Liver (tissue), 9 donors: ENCODE results near the gene PELI3. TPM values are rescaled to one million over a fixed set of nuclear protein-coding genes. Genes with fewer than 3 reads are reported as not detected.

ENCODE experiments used
- DNase-seq: peaks from one replicate; pipeline ENCODE4 v3.0.0-alpha.2; 2017; ENCODE audit warnings: low spot score
- H3K27ac ChIP-seq, 2 donors: one replicate each; pipeline ENCODE4 v1.7.0; 2013; ENCODE audit warnings: inconsistent platforms in 2 of 2, low read length in 2 of 2, control low read depth in 1 of 2, low read depth in 1 of 2, mild to moderate bottlenecking in 1 of 2
- H3K27me3 ChIP-seq, 4 donors: one replicate each; pipeline versions ENCODE4 v1.6.1 to v1.7.0; 2013; ENCODE audit warnings: low read length in 3 of 4, inconsistent platforms in 1 of 4, mild to moderate bottlenecking in 1 of 4, moderate library complexity in 1 of 4; ENCODE audit not compliant: control insufficient read depth in 4 of 4, insufficient read depth in 4 of 4
- H3K36me3 ChIP-seq, 4 donors: one replicate each; pipeline versions ENCODE4 v1.6.1 to v1.7.0; 2013; ENCODE audit warnings: low read length in 3 of 4, mild to moderate bottlenecking in 3 of 4, low read depth in 1 of 4, moderate library complexity in 1 of 4; ENCODE audit not compliant: control insufficient read depth in 4 of 4, insufficient read depth in 3 of 4
- H3K4me1 ChIP-seq, 4 donors: one replicate each; pipeline versions ENCODE4 v1.6.1 to v1.7.0; 2013; ENCODE audit warnings: low read length in 3 of 4, mild to moderate bottlenecking in 3 of 4, moderate library complexity in 1 of 4; ENCODE audit not compliant: control insufficient read depth in 4 of 4, insufficient read depth in 4 of 4
- H3K4me3 ChIP-seq, 3 donors: one replicate each; pipeline versions ENCODE4 v1.6.1 to v1.7.0; 2013; ENCODE audit warnings: low read length in 3 of 3, control low read depth in 1 of 3, low read depth in 1 of 3, mild to moderate bottlenecking in 1 of 3
- H3K9ac ChIP-seq, 2 donors: one replicate each; pipeline ENCODE4 v1.7.0; 2013; ENCODE audit warnings: low read length in 2 of 2, mild to moderate bottlenecking in 2 of 2, moderate library complexity in 2 of 2, control low read depth in 1 of 2, low read depth in 1 of 2
- H3K9me3 ChIP-seq, 4 donors: one replicate each; pipeline versions ENCODE4 v1.6.1 to v1.7.0; 2013; ENCODE audit warnings: low read length in 3 of 4; ENCODE audit not compliant: control insufficient read depth in 4 of 4
- FOXA1 ChIP-seq: IDR thresholded peaks from 2 replicates; pipeline ENCODE4 v1.6.1; 2016; ENCODE audit warnings: antibody characterized with exemption
- FOXA2 ChIP-seq: IDR thresholded peaks from 2 replicates; pipeline ENCODE4 v1.6.1; 2016; ENCODE audit warnings: antibody characterized with exemption
- GABPA ChIP-seq, 2 donors: IDR thresholded peaks in 1 of 2; conservative IDR thresholded peaks in 1 of 2; 2 replicates each; pipeline ENCODE4 v1.6.1; 2016; ENCODE audit warnings: antibody characterized with exemption in 2 of 2, mild to moderate bottlenecking in 1 of 2, moderate library complexity in 1 of 2
- HNF4A ChIP-seq, 2 donors: conservative IDR thresholded peaks; 2 replicates each; pipeline ENCODE4 v1.6.1; 2016; ENCODE audit warnings: antibody characterized with exemption in 2 of 2, mild to moderate bottlenecking in 2 of 2
- HNF4G ChIP-seq: IDR thresholded peaks from 2 replicates; pipeline ENCODE4 v1.6.1; 2016; ENCODE audit warnings: antibody characterized with exemption
- JUND ChIP-seq, 2 donors: IDR thresholded peaks; 2 replicates each; pipeline ENCODE4 v1.6.1; 2016; ENCODE audit warnings: antibody characterized with exemption in 2 of 2
- NR2F2 ChIP-seq: IDR thresholded peaks from 2 replicates; pipeline ENCODE4 v1.6.1; 2016; ENCODE audit warnings: antibody characterized with exemption
- RAD21 ChIP-seq, 2 donors: IDR thresholded peaks; 2 replicates each; pipeline ENCODE4 v1.6.1; 2016; ENCODE audit warnings: antibody characterized with exemption in 2 of 2, mild to moderate bottlenecking in 2 of 2
- RXRA ChIP-seq, 2 donors: IDR thresholded peaks; 2 replicates each; pipeline ENCODE4 v1.6.1; 2017 to 2018; ENCODE audit warnings: antibody characterized with exemption in 2 of 2, mild to moderate bottlenecking in 1 of 2
- SP1 ChIP-seq: IDR thresholded peaks from 2 replicates; pipeline ENCODE4 v1.6.1; 2018; ENCODE audit warnings: antibody characterized with exemption, mild to moderate bottlenecking
- TAF1 ChIP-seq: conservative IDR thresholded peaks from 2 replicates; pipeline ENCODE4 v1.6.1; 2016; ENCODE audit warnings: antibody characterized with exemption, mild to moderate bottlenecking
- YY1 ChIP-seq: IDR thresholded peaks from 2 replicates; pipeline ENCODE4 v1.6.1; 2016; ENCODE audit warnings: antibody characterized with exemption, mild to moderate bottlenecking
- WGBS: extraction: QIAGEN DNeasy Blood & Tissue Kit; methylation state at CpG from one replicate; pipeline ENCODE4 v1.1.7; 2013; 5-methylcytosine and 5-hydroxymethylcytosine counted together
- polyA plus RNA-seq, 2 donors: library from polyadenylated mRNA; stranded (reverse) in 1 of 2; unstranded in 1 of 2; fragments of 200-250 nt in 1 of 2; fragments of >200 nt in 1 of 2; fragmentation: Nextera tagmentation in 1 of 2; extraction: Ambion mirVana in 1 of 2; gene quantifications; one replicate each; pipeline versions ENCODE4 v1.2.1 to v1.2.3, GENCODE V29; 2013 to 2015
- total RNA-seq, 2 donors: library from RNA; depleted of rRNA; stranded (reverse); fragments of >200 nt; gene quantifications; one replicate each; pipeline ENCODE4 v1.2.3, GENCODE V29; 2014
- TF ChIP-seq, protein P1 (sequence below): fragments of 150-350 bp; IDR thresholded peaks from 2 replicates; pipeline ENCODE4 v1.5.1; 2017; ENCODE audit warnings: improper control_type of control experiment, low read depth, low read length; ENCODE audit not compliant: missing input control
- TF ChIP-seq, protein P2 (sequence below): IDR thresholded peaks from 2 replicates; pipeline ENCODE4 v1.6.1; 2016; ENCODE audit warnings: antibody characterized with exemption, mild to moderate bottlenecking
- TF ChIP-seq, protein P3 (sequence below): IDR thresholded peaks from 2 replicates; pipeline ENCODE4 v1.6.1; 2016; ENCODE audit warnings: antibody characterized with exemption
- TF ChIP-seq, protein P4 (sequence below): IDR thresholded peaks from 2 replicates; pipeline ENCODE4 v1.6.1; 2016; ENCODE audit warnings: antibody characterized with exemption
- TF ChIP-seq, protein P5 (sequence below): IDR thresholded peaks from 2 replicates; pipeline ENCODE4 v1.6.1; 2016; ENCODE audit warnings: antibody characterized with exemption
- donor health status: healthy.
- donor health status: healthy.
- donor health status: healthy.
- donor health status: healthy.
- donor health status: healthy.

The PELI3 gene
- total and polyA plus RNA-seq, 4 donors, result 1.7 to 5.4 (median 2.1) TPM

DNA sequence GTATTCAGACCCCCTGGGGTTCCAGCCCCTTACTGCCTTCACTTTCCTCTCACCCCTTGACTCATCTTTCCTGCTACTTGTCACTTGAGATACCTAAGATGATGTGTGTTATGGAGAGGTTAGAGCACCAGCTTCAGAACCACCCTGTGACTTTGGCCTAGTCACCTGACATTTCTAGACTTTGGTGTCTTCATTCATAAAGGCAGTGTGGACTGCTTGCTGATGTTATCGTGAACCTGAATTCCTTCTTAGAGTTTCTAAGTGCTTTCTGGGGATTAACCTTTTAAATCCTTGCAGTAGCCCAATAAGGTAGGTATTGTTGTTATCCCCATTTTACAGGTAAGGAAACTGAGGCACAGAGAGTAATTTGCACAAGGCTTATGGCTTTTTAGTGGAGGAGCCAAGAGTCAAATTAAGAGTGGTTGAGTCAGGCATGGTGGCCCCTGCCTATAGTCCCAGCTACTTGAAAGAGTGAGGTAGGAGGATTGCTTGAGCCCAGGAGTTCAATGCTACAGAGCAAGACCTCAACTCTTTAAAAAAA is 38.6 kb downstream of the PELI3 start:
- H3K4me1 ChIP-seq, result peaks cover 0 to 4% (median 3%) of the 10 kb centered on the region in 4 donors
- peaks cover 5 to 10% (median 6%) of the 10 kb centered on the region in 4 donors for H3K36me3 ChIP-seq
- H3K9me3 ChIP-seq, result no peaks in the 10 kb centered on the region
- no peak overlapping the region for H3K27ac ChIP-seq
- TF ChIP-seq NR2F2 (no peak), GABPA (IDR thresholded peaks at IDR 0.05 in 1 of 2, conservative IDR thresholded peaks at IDR 0.05 in 1 of 2) (no peak), FOXA2 (no peak), JUND (IDR thresholded peaks at IDR 0.05) (no peak), HNF4A (conservative IDR thresholded peaks at IDR 0.05) (no peak), RAD21 (IDR thresholded peaks at IDR 0.05) (no peak), SP1 (no peak), YY1 (no peak), RXRA (IDR thresholded peaks at IDR 0.05) (no peak)
- TF ChIP-seq, protein P1, sequence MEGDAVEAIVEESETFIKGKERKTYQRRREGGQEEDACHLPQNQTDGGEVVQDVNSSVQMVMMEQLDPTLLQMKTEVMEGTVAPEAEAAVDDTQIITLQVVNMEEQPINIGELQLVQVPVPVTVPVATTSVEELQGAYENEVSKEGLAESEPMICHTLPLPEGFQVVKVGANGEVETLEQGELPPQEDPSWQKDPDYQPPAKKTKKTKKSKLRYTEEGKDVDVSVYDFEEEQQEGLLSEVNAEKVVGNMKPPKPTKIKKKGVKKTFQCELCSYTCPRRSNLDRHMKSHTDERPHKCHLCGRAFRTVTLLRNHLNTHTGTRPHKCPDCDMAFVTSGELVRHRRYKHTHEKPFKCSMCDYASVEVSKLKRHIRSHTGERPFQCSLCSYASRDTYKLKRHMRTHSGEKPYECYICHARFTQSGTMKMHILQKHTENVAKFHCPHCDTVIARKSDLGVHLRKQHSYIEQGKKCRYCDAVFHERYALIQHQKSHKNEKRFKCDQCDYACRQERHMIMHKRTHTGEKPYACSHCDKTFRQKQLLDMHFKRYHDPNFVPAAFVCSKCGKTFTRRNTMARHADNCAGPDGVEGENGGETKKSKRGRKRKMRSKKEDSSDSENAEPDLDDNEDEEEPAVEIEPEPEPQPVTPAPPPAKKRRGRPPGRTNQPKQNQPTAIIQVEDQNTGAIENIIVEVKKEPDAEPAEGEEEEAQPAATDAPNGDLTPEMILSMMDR, result no peak
- TF ChIP-seq, protein P2, sequence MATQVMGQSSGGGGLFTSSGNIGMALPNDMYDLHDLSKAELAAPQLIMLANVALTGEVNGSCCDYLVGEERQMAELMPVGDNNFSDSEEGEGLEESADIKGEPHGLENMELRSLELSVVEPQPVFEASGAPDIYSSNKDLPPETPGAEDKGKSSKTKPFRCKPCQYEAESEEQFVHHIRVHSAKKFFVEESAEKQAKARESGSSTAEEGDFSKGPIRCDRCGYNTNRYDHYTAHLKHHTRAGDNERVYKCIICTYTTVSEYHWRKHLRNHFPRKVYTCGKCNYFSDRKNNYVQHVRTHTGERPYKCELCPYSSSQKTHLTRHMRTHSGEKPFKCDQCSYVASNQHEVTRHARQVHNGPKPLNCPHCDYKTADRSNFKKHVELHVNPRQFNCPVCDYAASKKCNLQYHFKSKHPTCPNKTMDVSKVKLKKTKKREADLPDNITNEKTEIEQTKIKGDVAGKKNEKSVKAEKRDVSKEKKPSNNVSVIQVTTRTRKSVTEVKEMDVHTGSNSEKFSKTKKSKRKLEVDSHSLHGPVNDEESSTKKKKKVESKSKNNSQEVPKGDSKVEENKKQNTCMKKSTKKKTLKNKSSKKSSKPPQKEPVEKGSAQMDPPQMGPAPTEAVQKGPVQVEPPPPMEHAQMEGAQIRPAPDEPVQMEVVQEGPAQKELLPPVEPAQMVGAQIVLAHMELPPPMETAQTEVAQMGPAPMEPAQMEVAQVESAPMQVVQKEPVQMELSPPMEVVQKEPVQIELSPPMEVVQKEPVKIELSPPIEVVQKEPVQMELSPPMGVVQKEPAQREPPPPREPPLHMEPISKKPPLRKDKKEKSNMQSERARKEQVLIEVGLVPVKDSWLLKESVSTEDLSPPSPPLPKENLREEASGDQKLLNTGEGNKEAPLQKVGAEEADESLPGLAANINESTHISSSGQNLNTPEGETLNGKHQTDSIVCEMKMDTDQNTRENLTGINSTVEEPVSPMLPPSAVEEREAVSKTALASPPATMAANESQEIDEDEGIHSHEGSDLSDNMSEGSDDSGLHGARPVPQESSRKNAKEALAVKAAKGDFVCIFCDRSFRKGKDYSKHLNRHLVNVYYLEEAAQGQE, result no peak
- TF ChIP-seq, protein P3, sequence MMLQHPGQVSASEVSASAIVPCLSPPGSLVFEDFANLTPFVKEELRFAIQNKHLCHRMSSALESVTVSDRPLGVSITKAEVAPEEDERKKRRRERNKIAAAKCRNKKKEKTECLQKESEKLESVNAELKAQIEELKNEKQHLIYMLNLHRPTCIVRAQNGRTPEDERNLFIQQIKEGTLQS, result no peak
- no peak for DNase-seq
- 97% methylated on average over 1 of the region's 1 CpG for WGBS
- H3K27me3 ChIP-seq, result no peaks in the 10 kb centered on the region
- no peak overlapping the region for H3K9ac ChIP-seq
- no peak overlapping the region for H3K4me3 ChIP-seq

DNA sequence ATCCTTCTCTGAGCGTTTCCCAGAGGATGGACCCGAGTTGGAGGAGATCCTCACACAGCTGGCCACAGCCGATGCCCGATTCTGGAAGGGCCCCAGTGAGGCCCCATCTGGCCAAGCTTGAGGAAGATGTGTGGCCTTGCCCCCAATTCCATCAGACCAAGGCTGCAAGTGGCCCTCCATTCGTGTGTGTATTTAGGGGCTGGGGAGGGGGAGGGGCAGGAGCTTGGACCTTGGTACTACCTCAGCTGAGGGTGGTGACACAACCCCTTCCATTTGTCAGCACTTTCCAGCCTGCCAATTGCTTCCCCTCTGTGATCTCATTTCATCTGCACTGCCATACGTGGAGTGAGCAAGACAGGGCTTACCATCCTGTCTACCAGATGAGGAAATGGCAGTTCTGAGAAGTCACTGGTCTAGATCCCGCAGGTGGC is 42.4 kb downstream of the PELI3 start:
- DNase-seq, result no peak
- WGBS, result 82% methylated on average over 7 of the region's 7 CpGs
- H3K9ac ChIP-seq, result no peak overlapping the region
- peaks cover 6 to 15% (median 10%) of the 10 kb centered on the region in 4 donors for H3K4me1 ChIP-seq
- TF ChIP-seq JUND (IDR thresholded peaks at IDR 0.05), result no peak
- TF ChIP-seq HNF4G, result no peak
- TF ChIP-seq NR2F2, result no peak
- TF ChIP-seq TAF1, result no peak
- TF ChIP-seq, protein P1, result no peak
- TF ChIP-seq FOXA2, result no peak
- TF ChIP-seq, protein P2, result no peak
- TF ChIP-seq HNF4A (conservative IDR thresholded peaks at IDR 0.05), result no peak
- TF ChIP-seq, protein P4, sequence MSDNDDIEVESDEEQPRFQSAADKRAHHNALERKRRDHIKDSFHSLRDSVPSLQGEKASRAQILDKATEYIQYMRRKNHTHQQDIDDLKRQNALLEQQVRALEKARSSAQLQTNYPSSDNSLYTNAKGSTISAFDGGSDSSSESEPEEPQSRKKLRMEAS, result no peak
- TF ChIP-seq, protein P5, sequence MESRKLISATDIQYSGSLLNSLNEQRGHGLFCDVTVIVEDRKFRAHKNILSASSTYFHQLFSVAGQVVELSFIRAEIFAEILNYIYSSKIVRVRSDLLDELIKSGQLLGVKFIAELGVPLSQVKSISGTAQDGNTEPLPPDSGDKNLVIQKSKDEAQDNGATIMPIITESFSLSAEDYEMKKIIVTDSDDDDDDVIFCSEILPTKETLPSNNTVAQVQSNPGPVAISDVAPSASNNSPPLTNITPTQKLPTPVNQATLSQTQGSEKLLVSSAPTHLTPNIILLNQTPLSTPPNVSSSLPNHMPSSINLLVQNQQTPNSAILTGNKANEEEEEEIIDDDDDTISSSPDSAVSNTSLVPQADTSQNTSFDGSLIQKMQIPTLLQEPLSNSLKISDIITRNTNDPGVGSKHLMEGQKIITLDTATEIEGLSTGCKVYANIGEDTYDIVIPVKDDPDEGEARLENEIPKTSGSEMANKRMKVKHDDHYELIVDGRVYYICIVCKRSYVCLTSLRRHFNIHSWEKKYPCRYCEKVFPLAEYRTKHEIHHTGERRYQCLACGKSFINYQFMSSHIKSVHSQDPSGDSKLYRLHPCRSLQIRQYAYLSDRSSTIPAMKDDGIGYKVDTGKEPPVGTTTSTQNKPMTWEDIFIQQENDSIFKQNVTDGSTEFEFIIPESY, result no peak
- TF ChIP-seq, protein P3, result no peak
- no peak for TF ChIP-seq YY1
- no peak for TF ChIP-seq FOXA1
- H3K27ac ChIP-seq, result no peak overlapping the region
- H3K36me3 ChIP-seq, result peaks cover 3 to 7% (median 5%) of the 10 kb centered on the region in 4 donors
- H3K9me3 ChIP-seq, result no peaks in the 10 kb centered on the region
- no peak overlapping the region for H3K4me3 ChIP-seq
- H3K27me3 ChIP-seq, result no peaks in the 10 kb centered on the region
